CD14-positive monocyte (primary cell): ENCODE results near the gene RBMS1. TPM values are rescaled to one million over a fixed set of nuclear protein-coding genes. Genes with fewer than 3 reads are reported as not detected.
A peak's percentile ranks its signal among the peaks of the same experiment; 100 is the strongest.
"Not testable (repeated sequence)": the region's sequence is repeated elsewhere in the genome, so short reads cannot be mapped to it uniquely, and the experiment has no call there.

Experiments used
- DNase-seq, 3 donors: peaks; one replicate each; pipeline ENCODE4 v3.0.0-alpha.2; 2011 to 2022
- H2AFZ ChIP-seq: 2 replicates; pipeline ENCODE4 v1.6.0; 2012; ENCODE audit warnings: mild to moderate bottlenecking, low read depth, low read length, inconsistent platforms; ENCODE audit not compliant: insufficient read depth, poor library complexity, severe bottlenecking
- H3K27ac ChIP-seq, 2 donors: 1 replicate in 1 of 2; 2 replicates in 1 of 2; pipeline ENCODE4 v1.5.1; 2012 to 2013; ENCODE audit warnings: low read length in 2 of 2, control low read depth in 1 of 2, inconsistent platforms in 1 of 2, low read depth in 1 of 2, mild to moderate bottlenecking in 1 of 2
- H3K27me3 ChIP-seq, 2 donors: one replicate each; pipeline versions ENCODE4 v1.6.0 to v1.6.1; 2011 to 2013; ENCODE audit warnings: low read length in 2 of 2; ENCODE audit not compliant: control insufficient read depth in 2 of 2, insufficient read depth in 2 of 2
- H3K36me3 ChIP-seq, 2 donors: replicated peaks in 1 of 2; 1 replicate in 1 of 2; 2 replicates in 1 of 2; pipeline versions ENCODE4 v1.5.1 to v1.6.1; 2012 to 2013; ENCODE audit warnings: low read length in 2 of 2, control low read depth in 1 of 2, inconsistent platforms in 1 of 2, mild to moderate bottlenecking in 1 of 2; ENCODE audit not compliant: insufficient read depth in 2 of 2, control insufficient read depth in 1 of 2
- H3K4me1 ChIP-seq, 2 donors: 1 replicate in 1 of 2; 2 replicates in 1 of 2; pipeline versions ENCODE4 v1.5.1 to v1.6.1; 2012 to 2013; ENCODE audit warnings: low read length in 2 of 2, control low read depth in 1 of 2, inconsistent platforms in 1 of 2, mild to moderate bottlenecking in 1 of 2, moderate library complexity in 1 of 2; ENCODE audit not compliant: insufficient read depth in 2 of 2, control insufficient read depth in 1 of 2
- H3K4me2 ChIP-seq: replicated peaks from 2 replicates; pipeline ENCODE3; 2012; ENCODE audit warnings: low read length, moderate library complexity, mild to moderate bottlenecking; ENCODE audit not compliant: poor library complexity, severe bottlenecking; ENCODE audit errors: extremely low read depth
- H3K4me3 ChIP-seq, 3 experiments: fragments of 200-600 bp in 1 of 3; sonication (generic) in 1 of 3; replicated peaks in 1 of 3; 1 replicate in 2 of 3; 2 replicates in 1 of 3; pipeline ENCODE4 v1.5.1; 2011 to 2013; ENCODE audit warnings: low read length in 3 of 3, mild to moderate bottlenecking in 3 of 3, control low read depth in 2 of 3, low read depth in 2 of 3, inconsistent platforms in 1 of 3, moderate library complexity in 1 of 3
- H3K79me2 ChIP-seq: 2 replicates; pipeline ENCODE4 v1.6.0; 2012; ENCODE audit warnings: mild to moderate bottlenecking, control low read depth, inconsistent platforms, low read length, moderate library complexity; ENCODE audit not compliant: insufficient read depth
- H3K9ac ChIP-seq: 2 replicates; pipeline ENCODE4 v1.6.0; 2017; ENCODE audit warnings: low read length, mild to moderate bottlenecking; ENCODE audit not compliant: insufficient read depth, poor library complexity, severe bottlenecking
- H3K9me3 ChIP-seq, 2 donors: replicated peaks in 1 of 2; 1 replicate in 1 of 2; 2 replicates in 1 of 2; pipeline versions ENCODE4 v1.5.1 to v1.6.1; 2012 to 2013; ENCODE audit warnings: low read length in 2 of 2, control low read depth in 1 of 2; ENCODE audit not compliant: control insufficient read depth in 1 of 2, insufficient read depth in 1 of 2
- H4K20me1 ChIP-seq: 2 replicates; pipeline ENCODE4 v1.6.0; 2012; ENCODE audit warnings: mild to moderate bottlenecking, low read length, control low read depth, moderate library complexity; ENCODE audit not compliant: insufficient read depth
- H3K27ac Mint-ChIP-seq, 7 donors: one replicate each; pipeline ENCODE4 v1.8.0; 2020; ENCODE audit warnings: mild to moderate bottlenecking in 7 of 7, mixed read lengths in 7 of 7, moderate library complexity in 6 of 7, inconsistent platforms in 2 of 7
- H3K27me3 Mint-ChIP-seq, 3 donors: one replicate each; pipeline ENCODE4 v1.8.0; 2021 to 2022; ENCODE audit warnings: low read depth in 3 of 3, mild to moderate bottlenecking in 3 of 3, mixed read lengths in 3 of 3, moderate library complexity in 3 of 3, inconsistent platforms in 1 of 3
- H3K36me3 Mint-ChIP-seq, 2 donors: one replicate each; pipeline ENCODE4 v1.8.0; 2020; ENCODE audit warnings: mixed read lengths in 2 of 2, inconsistent platforms in 1 of 2, mild to moderate bottlenecking in 1 of 2
- H3K4me1 Mint-ChIP-seq: one replicate; pipeline ENCODE4 v1.8.0; 2020; ENCODE audit warnings: mild to moderate bottlenecking, mixed read lengths
- H3K4me3 Mint-ChIP-seq, 2 donors: one replicate each; pipeline ENCODE4 v1.8.0; 2020; ENCODE audit warnings: mild to moderate bottlenecking in 2 of 2, mixed read lengths in 2 of 2, moderate library complexity in 1 of 2
- H3K9me3 Mint-ChIP-seq, 7 donors: one replicate each; pipeline ENCODE4 v1.8.0; 2020 to 2022; ENCODE audit warnings: mixed read lengths in 7 of 7, mild to moderate bottlenecking in 6 of 7, moderate library complexity in 6 of 7, inconsistent platforms in 2 of 7
- WGBS: methylation state at CpG from one replicate; pipeline ENCODE4 v1.1.5; 2013; ENCODE audit warnings: missing lambda C conversion rate; ENCODE audit not compliant: insufficient coverage; 5-methylcytosine and 5-hydroxymethylcytosine counted together
- intact Hi-C, 2 donors: fragments of 100-400 bp; cut with micrococcal nuclease; formaldehyde crosslinking; loops; one replicate each; pipeline versions ENCODE4 v1.15.0 to v1.15.1; 2023
- polyA plus RNA-seq, 3 donors: library from polyadenylated mRNA; depleted of rRNA in 1 of 3; unstranded in 2 of 3; stranded (reverse) in 1 of 3; fragments of 300-500 nt in 2 of 3; fragments of >200 nt in 1 of 3; fragmentation: Illumina TruSeq in 2 of 3; gene quantifications; 1 replicate in 2 of 3; 2 replicates in 1 of 3; pipeline ENCODE4 v1.2.3, GENCODE V29; 2012 to 2021
- TF ChIP-seq, protein P1 (sequence below): fragments of 200-600 bp; IDR thresholded peaks from one replicate; pipeline ENCODE4 v1.8.0; 2022; ENCODE audit warnings: antibody characterized with exemption, mild to moderate bottlenecking

The RBMS1 gene
- polyA plus RNA-seq, 3 donors, result 88.2 to 91.2 (median 89.4) TPM

DNA sequence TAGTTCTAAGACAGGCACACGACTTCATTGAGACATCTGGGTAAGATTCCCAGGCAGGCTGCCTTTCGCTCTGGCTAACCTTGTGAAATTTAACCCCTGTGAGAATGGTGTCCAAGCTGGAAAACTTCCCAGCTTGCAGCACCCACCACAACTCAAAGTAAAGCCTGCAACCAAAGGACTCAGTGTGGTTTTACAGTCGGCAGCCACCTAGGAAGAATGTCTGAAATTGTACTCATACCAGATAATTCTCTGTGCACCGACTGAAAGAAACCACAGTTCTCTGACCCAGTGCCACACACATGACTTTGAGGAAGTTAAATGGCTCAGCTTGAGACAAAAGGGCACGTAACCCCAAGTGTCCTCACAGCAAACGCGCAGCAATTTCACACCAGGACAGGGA, 125.7 kb downstream of the RBMS1 start:
- Histone ChIP-seq H3K27ac (peak overlapping the region in 1 of 2 donors; percentile 68), H3K9ac (no peak overlapping the region), H2AFZ (peak overlapping the region; percentile 9), H3K9me3 (no peaks in the 10 kb centered on the region), H3K4me2 (peak overlapping the region; percentile 61), H3K4me1 (peaks cover 48 to 80% of the 10 kb centered on the region in 2 donors), H3K79me2 (peaks cover 100% of the 10 kb centered on the region), H3K4me3 (peak overlapping the region in 2 of 3 experiments; percentile 20 to 45), H3K36me3 (peaks cover 5 to 30% of the 10 kb centered on the region in 2 donors), H3K27me3 (no peaks in the 10 kb centered on the region), H4K20me1 (peaks cover 94% of the 10 kb centered on the region)
- Mint-ChIP-seq H3K27ac (peak overlapping the region; percentile 76 to 94 (median 89)), H3K9me3 (peaks cover 0 to 1% (median 0%) of the 10 kb centered on the region in 7 donors), H3K27me3 (no peaks in the 10 kb centered on the region), H3K4me3 (peak overlapping the region; percentile 62 to 73), H3K36me3 (peaks cover 40 to 42% of the 10 kb centered on the region in 2 donors), H3K4me1 (peaks cover 75% of the 10 kb centered on the region)
- WGBS, result 0% methylated on average over 1 of the region's 7 CpGs
- TF ChIP-seq, protein P1, sequence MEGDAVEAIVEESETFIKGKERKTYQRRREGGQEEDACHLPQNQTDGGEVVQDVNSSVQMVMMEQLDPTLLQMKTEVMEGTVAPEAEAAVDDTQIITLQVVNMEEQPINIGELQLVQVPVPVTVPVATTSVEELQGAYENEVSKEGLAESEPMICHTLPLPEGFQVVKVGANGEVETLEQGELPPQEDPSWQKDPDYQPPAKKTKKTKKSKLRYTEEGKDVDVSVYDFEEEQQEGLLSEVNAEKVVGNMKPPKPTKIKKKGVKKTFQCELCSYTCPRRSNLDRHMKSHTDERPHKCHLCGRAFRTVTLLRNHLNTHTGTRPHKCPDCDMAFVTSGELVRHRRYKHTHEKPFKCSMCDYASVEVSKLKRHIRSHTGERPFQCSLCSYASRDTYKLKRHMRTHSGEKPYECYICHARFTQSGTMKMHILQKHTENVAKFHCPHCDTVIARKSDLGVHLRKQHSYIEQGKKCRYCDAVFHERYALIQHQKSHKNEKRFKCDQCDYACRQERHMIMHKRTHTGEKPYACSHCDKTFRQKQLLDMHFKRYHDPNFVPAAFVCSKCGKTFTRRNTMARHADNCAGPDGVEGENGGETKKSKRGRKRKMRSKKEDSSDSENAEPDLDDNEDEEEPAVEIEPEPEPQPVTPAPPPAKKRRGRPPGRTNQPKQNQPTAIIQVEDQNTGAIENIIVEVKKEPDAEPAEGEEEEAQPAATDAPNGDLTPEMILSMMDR, result no peak
- intact Hi-C loops, result no loop called here
- DNase-seq, result peak; percentile 69 to 75 (median 72)

DNA sequence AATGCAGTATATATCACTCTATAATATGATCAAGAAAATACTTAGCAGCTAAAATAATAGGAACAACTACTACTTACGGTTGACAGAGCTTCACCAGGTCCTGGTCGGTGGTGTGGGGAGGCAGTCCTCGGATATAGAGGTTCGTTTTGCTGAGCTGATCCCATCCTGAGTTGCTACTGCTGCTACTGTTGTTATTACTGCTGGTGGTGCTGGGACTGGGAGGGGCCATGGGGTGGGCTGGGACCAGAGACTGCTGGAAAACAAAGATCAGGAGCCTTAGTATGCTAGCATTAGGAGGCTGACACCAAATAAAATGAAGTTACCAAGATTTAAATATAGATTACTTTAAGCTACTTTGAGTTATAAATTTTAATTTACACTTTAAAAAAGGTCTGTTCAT, 126.5 kb downstream of the RBMS1 start:
- H3K27ac ChIP-seq, H3K27ac Mint-ChIP-seq, H3K4me3 ChIP-seq, H3K9me3 ChIP-seq, H3K9me3 Mint-ChIP-seq, DNase-seq, intact Hi-C loops, H3K9ac ChIP-seq, H2AFZ ChIP-seq, H3K4me2 ChIP-seq, H3K27me3 ChIP-seq, H3K27me3 Mint-ChIP-seq, H3K4me3 Mint-ChIP-seq: not testable (repeated sequence)
- peaks cover 75% of the 10 kb centered on the region for H3K4me1 Mint-ChIP-seq
- Histone ChIP-seq H4K20me1 (peaks cover 94% of the 10 kb centered on the region), H3K79me2 (peaks cover 100% of the 10 kb centered on the region), H3K4me1 (peaks cover 48 to 80% of the 10 kb centered on the region in 2 donors), H3K36me3 (peaks cover 5 to 30% of the 10 kb centered on the region in 2 donors)
- peaks cover 37 to 45% of the 10 kb centered on the region in 2 donors for H3K36me3 Mint-ChIP-seq
- WGBS, result 100% methylated on average over 3 of the region's 4 CpGs
